K562 (cell line): Measurements from ENCODE around the gene PSD4.

Experiments used
- KLF6 ChIP-seq: fragments of 250-450 bp; sonication (Bioruptor Pico); IDR thresholded peaks from 2 replicates; pipeline ENCODE4 v1.4.0; 2020; ENCODE audit warnings: mild to moderate bottlenecking, moderate library complexity, borderline replicate concordance
- MTF1 ChIP-seq: fragments of 250-450 bp; sonication (Bioruptor Pico); IDR thresholded peaks from 2 replicates; pipeline ENCODE4 v1.9.0; 2021; ENCODE audit warnings: moderate library complexity, mild to moderate bottlenecking, inconsistent platforms, borderline replicate concordance
- POLR2AphosphoS5 ChIP-seq: IDR thresholded peaks from 2 replicates; pipeline ENCODE4 v1.6.1; 2011; ENCODE audit warnings: mild to moderate bottlenecking, low read depth, low read length, moderate library complexity; ENCODE audit not compliant: control insufficient read depth, insufficient read depth
- RAD21 ChIP-seq, 2 experiments: fragments of 250-450 bp in 1 of 2; fragments of 450-650 bp in 1 of 2; sonication (Bioruptor Pico) in 1 of 2; formaldehyde crosslinking in 1 of 2; IDR thresholded peaks in 1 of 2; conservative IDR thresholded peaks in 1 of 2; 2 replicates each; pipeline versions ENCODE4 v1.4.0 to v1.8.0; 2020 to 2022; ENCODE audit warnings: mild to moderate bottlenecking in 2 of 2, moderate library complexity in 1 of 2
- SMARCC2 ChIP-seq: fragments of 450-650 bp; IDR thresholded peaks from 2 replicates; pipeline ENCODE4 v1.6.1; 2017; ENCODE audit warnings: antibody characterized with exemption, moderate library complexity, mild to moderate bottlenecking, low read depth
- TF ChIP-seq, protein P1 (sequence below), 3 experiments: IDR thresholded peaks in 2 of 3; conservative IDR thresholded peaks in 1 of 3; 2 replicates each; pipeline ENCODE4 v1.5.1; 2011 to 2012; ENCODE audit warnings: low read length in 3 of 3, mild to moderate bottlenecking in 3 of 3, control low read depth in 2 of 3, improper control_type of control experiment in 1 of 3, inconsistent platforms in 1 of 3, low read depth in 1 of 3, mixed read lengths in 1 of 3, moderate library complexity in 1 of 3; ENCODE audit not compliant: insufficient read depth in 2 of 3
- TF ChIP-seq, protein P2 (sequence below): sonication (generic); formaldehyde crosslinking; IDR thresholded peaks from 2 replicates; pipeline ENCODE4 v1.9.0; 2022; ENCODE audit warnings: mild to moderate bottlenecking, missing genetic modification reagents

DNA sequence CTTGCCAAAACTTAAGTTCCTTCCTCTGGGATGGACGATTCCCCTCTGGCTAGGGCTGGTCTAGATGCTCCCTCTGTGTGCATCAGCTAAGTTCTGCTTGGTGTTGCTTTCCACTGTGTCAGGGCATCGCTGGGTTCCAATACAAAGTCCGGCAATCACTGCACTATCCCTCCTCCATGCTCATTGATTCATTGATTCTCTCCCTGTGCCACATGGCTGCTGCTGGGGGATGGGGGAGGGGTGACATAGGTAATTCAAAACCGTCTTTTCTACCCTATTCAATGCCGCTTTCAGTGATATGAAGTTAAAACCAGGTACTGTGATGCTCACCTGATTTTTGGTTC, 23.5 kb upstream of the PSD4 start:
- TF ChIP-seq, protein P1, sequence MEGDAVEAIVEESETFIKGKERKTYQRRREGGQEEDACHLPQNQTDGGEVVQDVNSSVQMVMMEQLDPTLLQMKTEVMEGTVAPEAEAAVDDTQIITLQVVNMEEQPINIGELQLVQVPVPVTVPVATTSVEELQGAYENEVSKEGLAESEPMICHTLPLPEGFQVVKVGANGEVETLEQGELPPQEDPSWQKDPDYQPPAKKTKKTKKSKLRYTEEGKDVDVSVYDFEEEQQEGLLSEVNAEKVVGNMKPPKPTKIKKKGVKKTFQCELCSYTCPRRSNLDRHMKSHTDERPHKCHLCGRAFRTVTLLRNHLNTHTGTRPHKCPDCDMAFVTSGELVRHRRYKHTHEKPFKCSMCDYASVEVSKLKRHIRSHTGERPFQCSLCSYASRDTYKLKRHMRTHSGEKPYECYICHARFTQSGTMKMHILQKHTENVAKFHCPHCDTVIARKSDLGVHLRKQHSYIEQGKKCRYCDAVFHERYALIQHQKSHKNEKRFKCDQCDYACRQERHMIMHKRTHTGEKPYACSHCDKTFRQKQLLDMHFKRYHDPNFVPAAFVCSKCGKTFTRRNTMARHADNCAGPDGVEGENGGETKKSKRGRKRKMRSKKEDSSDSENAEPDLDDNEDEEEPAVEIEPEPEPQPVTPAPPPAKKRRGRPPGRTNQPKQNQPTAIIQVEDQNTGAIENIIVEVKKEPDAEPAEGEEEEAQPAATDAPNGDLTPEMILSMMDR (IDR thresholded peaks at IDR 0.05 in 2 of 3, conservative IDR thresholded peaks at IDR 0.05 in 1 of 3; ENCODE audit: insufficient read depth in 2 of 3, low read depth in 1 of 3, low read length in 3 of 3): no peak
- TF ChIP-seq MTF1 (CRISPR knock-in tag) (no peak), SMARCC2 (no peak), RAD21 (CRISPR knock-in tag; conservative IDR thresholded peaks at IDR 0.05 in 1 of 2, IDR thresholded peaks at IDR 0.05 in 1 of 2) (no peak), KLF6 (no peak), POLR2AphosphoS5 (no peak)
- TF ChIP-seq, protein P2, sequence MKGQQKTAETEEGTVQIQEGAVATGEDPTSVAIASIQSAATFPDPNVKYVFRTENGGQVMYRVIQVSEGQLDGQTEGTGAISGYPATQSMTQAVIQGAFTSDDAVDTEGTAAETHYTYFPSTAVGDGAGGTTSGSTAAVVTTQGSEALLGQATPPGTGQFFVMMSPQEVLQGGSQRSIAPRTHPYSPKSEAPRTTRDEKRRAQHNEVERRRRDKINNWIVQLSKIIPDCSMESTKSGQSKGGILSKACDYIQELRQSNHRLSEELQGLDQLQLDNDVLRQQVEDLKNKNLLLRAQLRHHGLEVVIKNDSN (CRISPR knock-in tag): no peak
